Activated T-helper 2 cell treated with anti-CD3 and anti-CD28 coated beads, Interferon-gamma antibody, Interleukin-2, Interleukin-4, amounts not matched to agents 10 μg/mL and 5 μg/mL and 100 μg/mL, durations not matched to agents 14 hours and 24 hours and 36 hours (primary cell): ENCODE results near the gene KCNH2. TPM values are rescaled to one million over a fixed set of nuclear protein-coding genes. Genes with fewer than 3 reads are reported as not detected.

ENCODE experiments used
- DNase-seq: peaks from one replicate; pipeline ENCODE4 v3.0.0; 2021; ENCODE audit warnings: low spot score
- H3K27ac Mint-ChIP-seq: one replicate; pipeline ENCODE4 v1.8.0; 2021; ENCODE audit warnings: mixed read lengths
- H3K27me3 Mint-ChIP-seq: one replicate; pipeline ENCODE4 v1.8.0; 2021; ENCODE audit warnings: low read depth, mixed read lengths
- H3K36me3 Mint-ChIP-seq: one replicate; pipeline ENCODE4 v1.8.0; 2021; ENCODE audit warnings: low read depth, mixed read lengths
- H3K4me1 Mint-ChIP-seq: one replicate; pipeline ENCODE4 v1.8.0; 2021; ENCODE audit warnings: low read depth, mixed read lengths
- H3K4me3 Mint-ChIP-seq: one replicate; pipeline ENCODE4 v1.8.0; 2021; ENCODE audit warnings: low read depth, mild to moderate bottlenecking, moderate library complexity, mixed read lengths
- H3K9me3 Mint-ChIP-seq: one replicate; pipeline ENCODE4 v1.8.0; 2021; ENCODE audit warnings: mixed read lengths
- intact Hi-C: fragments of 100-400 bp; cut with micrococcal nuclease; formaldehyde crosslinking; loops from one replicate; pipeline ENCODE4 v1.15.1; 2023
- total RNA-seq: library from RNA; stranded (reverse); gene quantifications from 2 replicates; pipeline ENCODE4 v1.2.3, GENCODE V29; 2022

The KCNH2 gene
- total RNA-seq, 1 donor from 2014 or later: 0.41 TPM

DNA sequence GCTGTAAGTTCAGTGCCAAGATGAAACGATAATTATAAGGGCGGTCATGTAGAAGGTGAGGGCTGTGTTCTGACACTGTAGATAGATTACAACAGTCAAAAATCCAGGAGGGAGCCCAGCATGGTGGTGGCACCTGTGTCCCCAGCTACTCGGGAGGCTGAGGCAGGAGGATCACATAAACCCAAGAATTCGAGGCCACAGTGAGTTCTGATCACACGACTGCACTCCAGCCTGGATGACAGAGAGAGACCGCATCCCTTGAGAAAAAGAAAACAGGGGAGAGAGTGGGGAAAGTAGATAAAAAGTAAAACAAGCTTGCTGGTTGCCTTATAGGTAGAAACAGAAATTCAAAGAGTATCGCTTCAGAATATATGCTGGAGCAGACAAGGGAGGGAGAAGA, 52.1 kb downstream of the KCNH2 start:
- Mint-ChIP-seq H3K27me3 (peaks cover 35% of the 10 kb centered on the region), H3K9me3 (no peaks in the 10 kb centered on the region), H3K4me1 (peaks cover 6% of the 10 kb centered on the region), H3K4me3 (no peak overlapping the region), H3K36me3 (no peaks in the 10 kb centered on the region), H3K27ac (no peak overlapping the region)
- no peak for DNase-seq
- intact Hi-C loops: no loop called here

DNA sequence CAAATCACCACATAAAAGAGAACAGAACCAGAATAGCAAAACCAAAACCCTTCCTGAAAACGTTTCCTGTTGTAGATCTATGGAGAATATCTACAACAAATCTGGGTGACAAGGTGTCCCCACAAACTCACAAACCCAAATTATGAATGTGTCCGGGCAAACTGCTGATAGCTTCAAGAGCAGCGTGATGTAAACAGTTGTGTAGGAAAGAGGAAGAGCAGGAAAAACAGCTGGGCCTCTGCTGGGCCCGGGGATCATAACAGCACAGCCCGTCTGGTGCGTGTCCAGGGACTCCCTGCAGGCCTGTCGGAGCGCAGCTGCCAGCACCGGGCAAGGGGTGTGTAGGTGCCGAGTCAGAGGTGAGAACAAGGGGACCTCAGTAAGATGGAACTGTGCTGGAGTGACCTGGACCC, 53.7 kb downstream of the KCNH2 start:
- no peaks in the 10 kb centered on the region for H3K9me3 Mint-ChIP-seq
- no peak overlapping the region for H3K4me3 Mint-ChIP-seq

DNA sequence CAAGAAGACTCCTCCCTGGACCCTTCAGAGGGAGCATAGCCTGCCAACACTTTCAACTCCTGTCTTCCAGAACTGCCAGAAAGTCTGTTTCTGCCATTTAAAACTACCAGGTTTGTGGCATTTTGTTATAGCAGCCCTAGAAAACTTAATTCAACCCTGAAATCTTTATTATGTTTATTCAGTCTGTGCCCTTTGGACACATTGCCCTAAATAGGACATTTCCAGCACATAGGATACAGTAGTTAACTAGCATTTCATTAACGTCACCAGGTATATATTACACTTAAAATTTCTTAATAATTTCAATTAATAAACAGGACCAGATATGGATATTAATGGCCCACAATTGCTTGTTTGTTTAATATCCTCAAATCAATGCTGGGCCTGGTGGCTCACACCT, 54.3 kb downstream of the KCNH2 start:
- peaks cover 34% of the 10 kb centered on the region for H3K27me3 Mint-ChIP-seq
- no peak overlapping the region for H3K4me3 Mint-ChIP-seq
- H3K4me1 Mint-ChIP-seq: peaks cover 6% of the 10 kb centered on the region
- intact Hi-C loops: no loop called here
- H3K36me3 Mint-ChIP-seq: no peaks in the 10 kb centered on the region
- no peak overlapping the region for H3K27ac Mint-ChIP-seq
- no peak for DNase-seq
- H3K9me3 Mint-ChIP-seq: no peaks in the 10 kb centered on the region

More for the DNA sequence above, 53.7 kb downstream of the KCNH2 start:
- Mint-ChIP-seq H3K27me3 (peaks cover 32% of the 10 kb centered on the region), H3K27ac (no peak overlapping the region), H3K36me3 (no peaks in the 10 kb centered on the region), H3K4me1 (peaks cover 6% of the 10 kb centered on the region)
- no peak for DNase-seq
- intact Hi-C loops: no loop called here

DNA sequence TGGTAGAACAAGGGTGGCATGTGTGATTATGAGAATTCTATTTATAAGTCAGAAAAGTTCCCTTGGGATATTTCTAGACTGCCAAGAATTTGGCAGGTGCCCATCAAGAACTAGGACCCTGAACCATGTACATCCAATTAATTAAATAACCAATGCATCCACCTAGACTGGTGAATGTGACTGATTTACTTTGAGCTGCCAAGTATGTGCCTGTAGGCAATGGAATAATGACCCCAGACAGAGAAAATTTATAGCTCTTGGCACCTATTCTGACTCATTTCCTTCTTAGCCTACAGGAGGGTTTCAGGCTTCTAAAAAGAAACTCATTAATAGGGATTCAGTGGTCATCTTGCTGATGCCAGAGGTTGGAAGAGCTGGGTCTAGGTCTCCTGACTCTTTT, 54.9 kb downstream of the KCNH2 start:
- no peak overlapping the region for H3K4me3 Mint-ChIP-seq
- intact Hi-C loops: no loop called here
- H3K36me3 Mint-ChIP-seq: no peaks in the 10 kb centered on the region
- peaks cover 6% of the 10 kb centered on the region for H3K4me1 Mint-ChIP-seq
- H3K27ac Mint-ChIP-seq: no peak overlapping the region
- H3K27me3 Mint-ChIP-seq: peaks cover 35% of the 10 kb centered on the region
- no peaks in the 10 kb centered on the region for H3K9me3 Mint-ChIP-seq
- no peak for DNase-seq

DNA sequence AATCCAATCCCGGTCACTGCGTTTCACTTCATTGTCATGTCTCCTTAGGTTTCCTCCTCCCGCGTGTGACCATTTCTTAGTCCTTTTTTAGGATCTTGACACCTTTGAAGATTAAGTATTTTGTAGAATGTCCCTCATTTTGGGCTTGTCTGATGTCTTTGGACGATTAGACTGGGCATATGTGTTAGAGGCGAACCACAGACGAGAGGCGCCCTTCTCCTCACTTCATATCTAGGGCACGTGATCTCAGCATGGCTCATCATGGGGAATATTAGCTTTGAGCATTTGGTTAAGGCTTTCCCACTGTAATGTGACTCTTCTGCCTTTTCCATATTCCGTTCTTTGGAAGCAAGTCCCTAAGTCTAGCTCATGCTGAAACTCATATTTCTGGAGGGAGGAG, 59.0 kb downstream of the KCNH2 start:
- no peak overlapping the region for H3K4me3 Mint-ChIP-seq
- H3K36me3 Mint-ChIP-seq: no peaks in the 10 kb centered on the region
- no peaks in the 10 kb centered on the region for H3K9me3 Mint-ChIP-seq
- peaks cover 28% of the 10 kb centered on the region for H3K27me3 Mint-ChIP-seq
- DNase-seq: no peak
- intact Hi-C loops: no loop called here
- H3K27ac Mint-ChIP-seq: no peak overlapping the region
- H3K4me1 Mint-ChIP-seq: no peaks in the 10 kb centered on the region

DNA sequence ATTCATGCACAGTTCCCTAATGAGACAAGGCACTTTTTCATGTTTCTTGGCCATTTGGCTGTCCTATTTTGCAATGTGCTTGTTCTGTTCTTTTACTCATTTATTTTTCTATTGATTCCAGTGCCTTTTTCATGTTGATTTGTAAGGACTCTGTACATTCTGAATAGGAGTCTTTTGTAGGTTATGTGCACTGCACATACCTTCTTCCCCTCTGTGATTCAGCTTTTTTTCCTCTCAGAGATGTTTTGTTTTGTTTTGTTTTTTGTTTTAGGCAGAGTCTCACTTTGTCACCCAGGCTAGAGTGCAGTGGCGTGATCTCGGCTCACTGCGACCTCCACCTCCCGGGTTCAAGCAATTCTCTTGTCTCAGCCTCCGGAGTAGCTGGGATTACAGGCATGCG, 59.7 kb downstream of the KCNH2 start:
- H3K27me3 Mint-ChIP-seq: peaks cover 28% of the 10 kb centered on the region

DNA sequence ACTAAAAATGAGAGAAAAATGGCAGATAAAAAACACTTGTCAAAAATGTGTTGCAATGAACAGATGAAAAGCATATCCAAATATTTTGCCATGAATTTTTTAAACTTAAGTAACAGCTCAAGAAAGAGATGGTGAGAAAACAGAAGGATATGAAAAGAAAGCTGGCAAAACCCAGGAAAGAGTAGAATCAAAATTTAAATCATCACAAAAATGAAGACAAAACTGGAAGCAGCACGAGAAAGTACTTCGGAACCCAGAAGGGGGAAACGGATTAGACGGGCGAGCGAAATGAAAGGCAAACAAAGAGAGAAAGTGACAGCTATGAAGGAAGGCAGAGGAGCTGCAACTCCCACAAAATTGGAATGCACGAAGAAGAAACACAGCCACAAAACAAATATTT, 60.2 kb downstream of the KCNH2 start:
- H3K27me3 Mint-ChIP-seq: peaks cover 28% of the 10 kb centered on the region
- H3K36me3 Mint-ChIP-seq: no peaks in the 10 kb centered on the region

More for the DNA sequence above, 59.7 kb downstream of the KCNH2 start:
- Mint-ChIP-seq H3K4me1 (no peaks in the 10 kb centered on the region), H3K4me3 (no peak overlapping the region), H3K27ac (no peak overlapping the region), H3K36me3 (no peaks in the 10 kb centered on the region), H3K9me3 (no peaks in the 10 kb centered on the region)
- intact Hi-C loops: no loop called here
- no peak for DNase-seq

DNA sequence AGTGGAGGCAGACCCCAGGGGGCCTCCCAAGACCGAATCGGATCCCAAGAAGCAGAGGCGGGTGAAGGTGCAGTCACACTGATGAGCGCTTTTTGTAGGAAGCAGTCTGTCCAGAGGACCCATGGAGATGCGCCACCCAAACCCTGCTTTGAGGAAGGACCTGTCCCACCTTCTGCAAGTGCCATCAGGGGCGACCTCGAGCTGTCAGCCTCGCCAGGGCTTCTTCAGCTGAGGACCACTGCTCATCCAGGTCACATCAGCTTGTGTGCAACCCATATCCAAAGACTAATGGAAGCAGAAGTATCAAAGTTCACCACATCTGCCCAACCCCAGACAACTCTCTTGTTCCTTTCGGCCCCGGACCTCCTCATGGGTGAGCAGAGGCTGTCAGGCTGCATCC, 61.5 kb downstream of the KCNH2 start:
- no peak overlapping the region for H3K27ac Mint-ChIP-seq
- H3K4me1 Mint-ChIP-seq: no peaks in the 10 kb centered on the region
- H3K9me3 Mint-ChIP-seq: no peaks in the 10 kb centered on the region
- no peaks in the 10 kb centered on the region for H3K36me3 Mint-ChIP-seq
- H3K27me3 Mint-ChIP-seq: peaks cover 28% of the 10 kb centered on the region
- H3K4me3 Mint-ChIP-seq: no peak overlapping the region
- intact Hi-C loops: no loop called here
- DNase-seq: no peak

More for the DNA sequence above, 60.2 kb downstream of the KCNH2 start:
- Mint-ChIP-seq H3K9me3 (no peaks in the 10 kb centered on the region), H3K27ac (no peak overlapping the region), H3K4me3 (no peak overlapping the region), H3K4me1 (no peaks in the 10 kb centered on the region)
- no peak for DNase-seq
- intact Hi-C loops: no loop called here

DNA sequence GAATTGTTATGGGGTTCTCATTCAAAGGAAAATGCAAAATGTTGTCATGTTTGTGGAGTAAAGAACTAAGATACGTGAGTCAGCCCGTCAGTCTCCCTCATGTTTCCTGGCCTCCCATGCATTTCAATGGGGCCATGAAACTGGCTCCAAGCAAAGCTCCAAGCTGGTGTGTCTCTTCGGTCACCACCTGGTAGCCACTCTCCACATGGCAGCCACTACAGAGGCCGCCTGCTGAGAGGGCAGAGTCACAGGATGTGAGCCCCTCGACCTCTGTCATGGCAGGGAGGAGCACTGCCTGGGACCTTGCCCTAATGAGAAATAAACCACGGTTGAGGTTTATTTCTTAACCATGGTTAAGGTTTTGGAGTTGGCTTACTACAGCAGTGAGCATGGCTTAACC, 63.2 kb downstream of the KCNH2 start:
- no peaks in the 10 kb centered on the region for H3K9me3 Mint-ChIP-seq
- H3K36me3 Mint-ChIP-seq: no peaks in the 10 kb centered on the region
- no peaks in the 10 kb centered on the region for H3K4me1 Mint-ChIP-seq
- no peak overlapping the region for H3K27ac Mint-ChIP-seq
- DNase-seq: no peak
- intact Hi-C loops: no loop called here
- H3K27me3 Mint-ChIP-seq: peaks cover 28% of the 10 kb centered on the region
- H3K4me3 Mint-ChIP-seq: no peak overlapping the region

DNA sequence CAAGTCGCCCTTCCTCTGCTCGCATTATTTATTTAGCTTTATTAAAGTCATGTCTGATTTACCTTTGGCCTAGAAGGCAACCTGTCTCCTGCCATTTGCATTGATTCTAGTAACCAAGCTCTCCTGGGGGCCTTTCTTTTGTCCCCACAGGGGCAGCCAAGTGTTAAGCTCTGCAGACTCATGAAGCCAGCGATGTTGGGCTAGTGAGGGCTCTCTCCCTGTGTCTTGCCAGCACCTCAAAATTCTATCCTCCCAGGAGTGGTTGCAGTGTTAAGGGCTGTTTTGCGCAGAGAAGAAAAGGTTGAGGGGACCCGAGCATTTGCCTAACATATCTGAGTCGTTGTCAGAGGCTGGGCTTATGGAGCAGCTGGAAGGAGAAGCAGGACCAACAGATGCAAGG, 63.9 kb downstream of the KCNH2 start:
- Mint-ChIP-seq H3K36me3 (no peaks in the 10 kb centered on the region), H3K27ac (no peak overlapping the region), H3K9me3 (no peaks in the 10 kb centered on the region), H3K4me1 (peaks cover 3% of the 10 kb centered on the region), H3K27me3 (peaks cover 30% of the 10 kb centered on the region), H3K4me3 (no peak overlapping the region)
- intact Hi-C loops: no loop called here
- no peak for DNase-seq

DNA sequence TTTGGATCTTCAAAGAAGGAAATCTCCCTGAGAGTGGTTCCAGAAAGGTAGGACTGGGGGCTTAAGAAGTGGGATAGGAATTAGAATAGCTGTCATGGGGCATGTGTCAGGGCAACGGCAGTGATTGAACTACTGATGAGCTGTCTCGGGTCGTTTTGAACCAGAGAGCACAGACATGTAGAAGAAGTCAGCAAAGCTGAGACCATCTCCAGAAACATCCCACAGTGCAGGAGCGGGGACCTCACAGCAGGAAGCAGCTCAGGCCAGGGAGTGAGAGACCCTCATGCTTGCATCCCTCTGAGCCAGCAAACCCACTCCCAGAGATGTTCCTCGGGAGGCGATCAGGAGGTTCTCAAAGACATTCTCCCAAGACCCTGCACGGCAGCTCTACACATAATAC, 65.7 kb downstream of the KCNH2 start:
- Mint-ChIP-seq H3K9me3 (no peaks in the 10 kb centered on the region), H3K27me3 (peaks cover 19% of the 10 kb centered on the region), H3K4me1 (peaks cover 6% of the 10 kb centered on the region), H3K36me3 (no peaks in the 10 kb centered on the region), H3K27ac (no peak overlapping the region), H3K4me3 (no peak overlapping the region)
- intact Hi-C loops: no loop called here
- DNase-seq: no peak

DNA sequence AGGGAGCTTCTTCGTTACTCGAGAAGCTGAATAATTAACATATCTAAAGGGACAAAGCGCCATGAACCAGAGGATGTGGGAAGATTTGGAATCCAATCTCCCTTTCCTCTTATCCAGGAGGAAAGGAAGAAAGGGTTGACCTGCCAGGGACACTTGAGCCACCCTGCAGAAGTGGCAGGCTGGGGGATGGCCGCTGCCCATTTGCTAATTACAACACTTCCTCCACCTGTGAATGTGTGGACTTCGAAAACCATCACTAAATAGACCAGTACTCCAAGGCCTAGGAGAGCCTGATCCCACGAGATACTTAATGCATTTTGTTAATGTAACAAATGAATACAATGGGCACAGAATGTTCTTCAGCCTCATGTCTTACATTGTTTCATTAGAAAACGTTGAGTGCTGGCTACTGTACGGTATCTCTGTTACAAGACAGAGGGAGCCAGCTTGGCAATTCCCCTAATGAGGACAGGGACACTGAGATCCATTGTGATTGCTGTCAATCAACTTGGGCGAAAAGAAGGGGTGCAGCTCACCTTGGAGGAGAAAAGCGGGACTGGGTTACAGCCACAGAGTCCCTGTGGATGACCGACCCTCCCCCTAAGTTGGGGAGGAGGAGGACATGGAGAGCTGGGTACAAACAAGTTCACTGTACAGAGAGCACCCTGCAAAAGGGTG, 66.4 kb downstream of the KCNH2 start:
- intact Hi-C loops: no loop called here
- Mint-ChIP-seq H3K9me3 (no peaks in the 10 kb centered on the region), H3K27me3 (peaks cover 18% of the 10 kb centered on the region), H3K4me1 (peaks cover 6% of the 10 kb centered on the region), H3K36me3 (no peaks in the 10 kb centered on the region), H3K4me3 (no peak overlapping the region), H3K27ac (no peak overlapping the region)
- DNase-seq: no peak

DNA sequence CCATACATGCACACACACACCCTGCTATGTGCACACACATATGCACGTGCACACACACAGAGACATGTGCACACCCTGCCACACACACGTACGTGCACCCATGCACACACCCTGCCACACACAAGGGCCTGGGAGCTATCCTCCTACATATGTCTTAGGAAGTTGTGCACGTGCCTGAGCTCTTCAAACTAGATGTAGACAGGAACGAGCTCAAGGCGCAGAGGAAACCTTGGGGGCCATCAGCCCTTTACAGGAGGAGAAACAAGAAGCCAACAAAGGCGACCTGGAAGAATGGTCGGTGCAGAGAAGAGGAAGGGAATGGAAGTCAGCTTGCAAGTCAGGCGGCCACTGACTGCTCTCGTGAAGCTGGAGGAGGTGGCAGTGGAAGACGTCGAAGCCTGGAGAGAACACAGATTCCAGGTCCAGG, 67.1 kb downstream of the KCNH2 start:
- Mint-ChIP-seq H3K27ac (no peak overlapping the region), H3K4me1 (peaks cover 6% of the 10 kb centered on the region), H3K27me3 (peaks cover 21% of the 10 kb centered on the region), H3K4me3 (no peak overlapping the region), H3K36me3 (no peaks in the 10 kb centered on the region), H3K9me3 (no peaks in the 10 kb centered on the region)
- DNase-seq: no peak
- intact Hi-C loops: no loop called here
